ENCODE results near the gene CTDSP1.

DNA sequence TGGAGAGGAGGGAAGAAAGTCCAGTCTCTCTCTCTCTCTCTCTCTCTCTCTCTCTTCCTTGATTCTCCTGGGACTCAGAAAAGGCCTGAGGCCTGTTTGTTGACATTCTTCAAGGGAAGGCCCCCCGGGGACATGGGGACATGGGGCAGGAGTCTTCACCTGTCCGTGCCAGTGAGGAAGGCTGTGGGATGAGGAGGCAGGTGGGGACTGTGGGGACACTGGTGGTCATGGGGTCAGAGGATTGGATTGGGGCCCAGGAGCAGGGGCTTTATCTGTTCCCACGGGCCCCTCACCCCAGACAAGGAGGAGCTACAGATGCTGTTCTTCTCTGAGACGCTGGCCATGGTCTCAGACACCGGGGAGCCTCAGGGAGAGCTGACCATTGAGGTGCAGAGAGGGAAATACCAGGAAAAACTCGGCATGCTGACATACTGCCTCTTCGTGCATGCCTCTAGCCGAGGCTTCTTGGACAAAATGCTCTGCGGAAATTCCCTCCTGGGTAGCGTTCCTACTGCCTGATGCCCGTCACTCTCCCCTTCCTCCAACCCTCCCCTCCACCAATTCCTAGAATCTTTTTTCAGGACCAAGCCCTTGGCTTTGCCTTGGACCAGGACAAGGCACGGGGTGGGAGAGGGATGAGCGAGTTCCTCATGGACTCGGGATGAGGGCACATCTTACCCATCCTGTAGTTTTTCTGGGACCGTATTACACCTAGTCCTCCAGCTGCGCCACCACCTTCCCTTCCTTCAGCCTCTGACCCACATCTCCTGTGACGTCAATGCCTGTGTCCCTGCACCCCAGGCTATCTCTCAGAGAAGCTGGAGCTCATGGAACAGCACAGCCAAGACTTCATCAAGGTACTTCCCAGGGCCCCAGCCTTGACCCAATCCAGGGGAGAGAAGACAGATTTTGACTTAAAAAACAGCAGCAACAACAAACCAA is 42.2 kb upstream of the CTDSP1 start:
- TF ChIP-seq CTCF (IDR thresholded peaks at IDR 0.05): no peak
- TF ChIP-seq POLR2A (IDR thresholded peaks at IDR 0.05): no peak

All from testis (tissue), 2 donors.